Measurements from ENCODE around the gene KLF5.
A peak's percentile ranks its signal among the peaks of the same experiment; 100 is the strongest.

KLF5 gene

GRCh38 chr13:73058432-73058735 lies 421 bp upstream of the KLF5 start:
- no peak for DNase-seq (ENCODE audit: low read depth, low spot score)
- H3K27ac ChIP-seq = peak overlapping the region; percentile 96

- DNase-seq (ENCODE audit: low read depth, low spot score) = no peak
- peak overlapping the region; percentile 96 for H3K27ac ChIP-seq
Measured at GRCh38 chr13:73059460-73060250, 850 bp downstream of the KLF5 start.

- DNase-seq (ENCODE audit: low read depth, low spot score) = no peak
- H3K27ac ChIP-seq = peak overlapping the region; percentile 96
Measured at GRCh38 chr13:73060251-73061160, 1.7 kb downstream of the KLF5 start.

GRCh38 chr13:73061473-73061872 lies 2.7 kb downstream of the KLF5 start:
- no peak for DNase-seq (ENCODE audit: low read depth, low spot score)
- H3K27ac ChIP-seq = peak overlapping the region; percentile 96

- peak; percentile 57 for DNase-seq (ENCODE audit: low read depth, low spot score)
- H3K27ac ChIP-seq = peak overlapping the region; percentile 96
Measured at GRCh38 chr13:73061876-73062275, 3.1 kb downstream of the KLF5 start.

- no peak for DNase-seq (ENCODE audit: low read depth, low spot score)
- H3K27ac ChIP-seq = peak overlapping the region; percentile 96
Measured at GRCh38 chr13:73062468-73062867, 3.7 kb downstream of the KLF5 start.

- peak overlapping the region; percentile 96 for H3K27ac ChIP-seq
- DNase-seq (ENCODE audit: low read depth, low spot score) = no peak
Measured at GRCh38 chr13:73063166-73063565, 4.4 kb downstream of the KLF5 start.

GRCh38 chr13:73065036-73065435 lies 6.2 kb downstream of the KLF5 start:
- no peak for DNase-seq (ENCODE audit: low read depth, low spot score)

GRCh38 chr13:73065665-73066340 lies 7.0 kb downstream of the KLF5 start:
- peak; percentile 55 for DNase-seq (ENCODE audit: low read depth, low spot score)
- peak overlapping the region; percentile 96 for H3K27ac ChIP-seq

More at GRCh38 chr13:73065036-73065435, 6.2 kb downstream of the KLF5 start:
- peak overlapping the region; percentile 96 for H3K27ac ChIP-seq

- peak overlapping the region; percentile 96 for H3K27ac ChIP-seq
- no peak for DNase-seq (ENCODE audit: low read depth, low spot score)
Measured at GRCh38 chr13:73069206-73069805, 10.5 kb downstream of the KLF5 start.

- DNase-seq (ENCODE audit: low read depth, low spot score) = no peak
- peak overlapping the region; percentile 96 for H3K27ac ChIP-seq
Measured at GRCh38 chr13:73070451-73071098, 11.8 kb downstream of the KLF5 start.

- peak overlapping the region; percentile 96 for H3K27ac ChIP-seq
- no peak for DNase-seq (ENCODE audit: low read depth, low spot score)
Measured at GRCh38 chr13:73072239-73072900, 13.6 kb downstream of the KLF5 start.

- H3K27ac ChIP-seq = peak overlapping the region; percentile 96
- DNase-seq (ENCODE audit: low read depth, low spot score) = no peak
Measured at GRCh38 chr13:73073050-73073449, 14.2 kb downstream of the KLF5 start.

- no peak for DNase-seq (ENCODE audit: low read depth, low spot score)
- peak overlapping the region; percentile 96 for H3K27ac ChIP-seq
Measured at GRCh38 chr13:73074014-73074413, 15.2 kb downstream of the KLF5 start.

GRCh38 chr13:73074926-73075325 lies 16.1 kb downstream of the KLF5 start:
- peak overlapping the region; percentile 96 for H3K27ac ChIP-seq
- no peak for DNase-seq (ENCODE audit: low read depth, low spot score)

- no peak for DNase-seq (ENCODE audit: low read depth, low spot score)
- H3K27ac ChIP-seq = peak overlapping the region; percentile 96
Measured at GRCh38 chr13:73075546-73075945, 16.7 kb downstream of the KLF5 start.

- H3K27ac ChIP-seq = peak overlapping the region; percentile 96
- no peak for DNase-seq (ENCODE audit: low read depth, low spot score)
Measured at GRCh38 chr13:73075954-73076353, 17.1 kb downstream of the KLF5 start.

- no peak for DNase-seq (ENCODE audit: low read depth, low spot score)
- peak overlapping the region; percentile 96 for H3K27ac ChIP-seq
Measured at GRCh38 chr13:73077865-73078264, 19.1 kb downstream of the KLF5 start.

- DNase-seq (ENCODE audit: low read depth, low spot score) = no peak
- H3K27ac ChIP-seq = peak overlapping the region; percentile 96
Measured at GRCh38 chr13:73079359-73079758, 20.6 kb downstream of the KLF5 start.
